Body of pancreas (tissue), 4 donors: Measurements from ENCODE around the gene SMC3.

Experiments
- CTCF ChIP-seq, 7 experiments: fragments of 450-650 bp in 4 of 7; fragments of 200-600 bp in 3 of 7; sonication (generic) in 3 of 7; IDR thresholded peaks; one replicate each; pipeline ENCODE4 v1.5.1; 2016 to 2019; ENCODE audit warnings: antibody characterized with exemption in 7 of 7
- POLR2A ChIP-seq, 3 donors: fragments of 450-650 bp; IDR thresholded peaks; one replicate each; pipeline ENCODE4 v1.6.1; 2016; ENCODE audit warnings: antibody characterized with exemption in 3 of 3, mild to moderate bottlenecking in 2 of 3

GRCh38 chr10:110619514-110620397 is 52.3 kb downstream of the SMC3 start:
- TF ChIP-seq CTCF (IDR thresholded peaks at IDR 0.05) (no peak), POLR2A (IDR thresholded peaks at IDR 0.05) (no peak)
